ENCODE data around the gene ABCA5.
"Not testable (repeated sequence)": the region's sequence is repeated elsewhere in the genome, so short reads cannot be mapped to it uniquely, and the experiment has no call there.

Gene ABCA5

GRCh38 chr17:69213059-69213813 lies 113.7 kb downstream of the ABCA5 start:
- in situ Hi-C loops (cut with HindIII; ENCODE audit: low sequenced_read_pairs), result no loop called here
- DNase-seq (ENCODE audit: low read depth), result no peak
- no peak overlapping the region for H3K4me3 ChIP-seq (ENCODE audit: low read depth, low read length)
- no peak for TF ChIP-seq CTCF (IDR thresholded peaks at IDR 0.05; ENCODE audit: low read depth, low read length, missing control alignments)

GRCh38 chr17:69208640-69209039 lies 118.3 kb downstream of the ABCA5 start:
- DNase-seq (ENCODE audit: low read depth), result no peak
- no peak for TF ChIP-seq CTCF (IDR thresholded peaks at IDR 0.05; ENCODE audit: low read depth, low read length, missing control alignments)
- in situ Hi-C loops (cut with HindIII; ENCODE audit: low sequenced_read_pairs), result no loop called here
- H3K4me3 ChIP-seq (ENCODE audit: low read depth, low read length), result no peak overlapping the region

- DNase-seq (ENCODE audit: low read depth), result no peak
Measured at GRCh38 chr17:69207151-69207550, 119.8 kb downstream of the ABCA5 start.

GRCh38 chr17:69198238-69198637 lies 128.7 kb downstream of the ABCA5 start:
- no peak for DNase-seq (ENCODE audit: low read depth)
- in situ Hi-C loops (cut with HindIII; ENCODE audit: low sequenced_read_pairs), result no loop called here
- no peak overlapping the region for H3K4me3 ChIP-seq (ENCODE audit: low read depth, low read length)
- no peak for TF ChIP-seq CTCF (IDR thresholded peaks at IDR 0.05; ENCODE audit: low read depth, low read length, missing control alignments)

More at GRCh38 chr17:69207151-69207550, 119.8 kb downstream of the ABCA5 start:
- no peak for TF ChIP-seq CTCF (IDR thresholded peaks at IDR 0.05; ENCODE audit: low read depth, low read length, missing control alignments)
- in situ Hi-C loops (cut with HindIII; ENCODE audit: low sequenced_read_pairs), result no loop called here
- H3K4me3 ChIP-seq (ENCODE audit: low read depth, low read length), result no peak overlapping the region

- DNase-seq (ENCODE audit: low read depth); in situ Hi-C loops (cut with HindIII; ENCODE audit: low sequenced_read_pairs); H3K4me3 ChIP-seq (ENCODE audit: low read depth, low read length): not testable (repeated sequence)
Measured at GRCh38 chr17:69196105-69196653, 130.8 kb downstream of the ABCA5 start.

Data from astrocyte of the cerebellum (primary cell).